Measurements from ENCODE around the gene FAM174C.

FAM174C gene

DNA sequence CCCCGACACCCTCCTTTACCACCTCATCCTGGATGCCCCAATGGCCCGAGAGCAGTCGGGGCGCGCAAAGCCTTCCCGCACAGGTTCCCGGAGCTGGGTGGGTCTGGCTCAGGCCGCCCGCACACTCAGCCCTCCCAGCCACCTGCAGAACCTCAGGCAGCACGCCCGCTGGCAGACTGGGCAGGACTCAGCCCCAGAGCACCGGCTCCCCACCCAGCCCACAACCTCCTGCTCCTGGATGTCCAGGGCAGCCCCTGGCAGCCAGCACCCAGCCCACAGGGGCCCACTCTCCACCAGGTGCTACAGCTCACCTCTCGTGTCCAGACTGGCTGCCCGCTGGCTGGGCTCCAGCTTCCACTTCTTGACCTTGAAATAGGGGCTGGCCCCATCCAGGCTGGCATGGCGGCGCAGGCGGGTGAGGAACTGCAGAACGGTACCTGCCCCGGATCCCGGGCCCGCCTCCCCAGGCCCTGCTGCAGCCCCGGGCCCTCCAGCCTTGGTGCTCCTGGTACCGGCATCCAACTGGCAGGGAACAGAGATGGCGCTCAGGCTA is 42.1 kb upstream of the FAM174C start:
- H3K4me3 ChIP-seq (ENCODE audit: low read depth, low read length), result no peak overlapping the region
- TF ChIP-seq, protein P1, sequence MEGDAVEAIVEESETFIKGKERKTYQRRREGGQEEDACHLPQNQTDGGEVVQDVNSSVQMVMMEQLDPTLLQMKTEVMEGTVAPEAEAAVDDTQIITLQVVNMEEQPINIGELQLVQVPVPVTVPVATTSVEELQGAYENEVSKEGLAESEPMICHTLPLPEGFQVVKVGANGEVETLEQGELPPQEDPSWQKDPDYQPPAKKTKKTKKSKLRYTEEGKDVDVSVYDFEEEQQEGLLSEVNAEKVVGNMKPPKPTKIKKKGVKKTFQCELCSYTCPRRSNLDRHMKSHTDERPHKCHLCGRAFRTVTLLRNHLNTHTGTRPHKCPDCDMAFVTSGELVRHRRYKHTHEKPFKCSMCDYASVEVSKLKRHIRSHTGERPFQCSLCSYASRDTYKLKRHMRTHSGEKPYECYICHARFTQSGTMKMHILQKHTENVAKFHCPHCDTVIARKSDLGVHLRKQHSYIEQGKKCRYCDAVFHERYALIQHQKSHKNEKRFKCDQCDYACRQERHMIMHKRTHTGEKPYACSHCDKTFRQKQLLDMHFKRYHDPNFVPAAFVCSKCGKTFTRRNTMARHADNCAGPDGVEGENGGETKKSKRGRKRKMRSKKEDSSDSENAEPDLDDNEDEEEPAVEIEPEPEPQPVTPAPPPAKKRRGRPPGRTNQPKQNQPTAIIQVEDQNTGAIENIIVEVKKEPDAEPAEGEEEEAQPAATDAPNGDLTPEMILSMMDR (IDR thresholded peaks at IDR 0.05; ENCODE audit: low read depth, low read length), result no peak
- in situ Hi-C loops (cut with HindIII; ENCODE audit: low sequenced_read_pairs), result no loop called here
- DNase-seq (ENCODE audit: low read depth, low spot score), result no peak

DNA sequence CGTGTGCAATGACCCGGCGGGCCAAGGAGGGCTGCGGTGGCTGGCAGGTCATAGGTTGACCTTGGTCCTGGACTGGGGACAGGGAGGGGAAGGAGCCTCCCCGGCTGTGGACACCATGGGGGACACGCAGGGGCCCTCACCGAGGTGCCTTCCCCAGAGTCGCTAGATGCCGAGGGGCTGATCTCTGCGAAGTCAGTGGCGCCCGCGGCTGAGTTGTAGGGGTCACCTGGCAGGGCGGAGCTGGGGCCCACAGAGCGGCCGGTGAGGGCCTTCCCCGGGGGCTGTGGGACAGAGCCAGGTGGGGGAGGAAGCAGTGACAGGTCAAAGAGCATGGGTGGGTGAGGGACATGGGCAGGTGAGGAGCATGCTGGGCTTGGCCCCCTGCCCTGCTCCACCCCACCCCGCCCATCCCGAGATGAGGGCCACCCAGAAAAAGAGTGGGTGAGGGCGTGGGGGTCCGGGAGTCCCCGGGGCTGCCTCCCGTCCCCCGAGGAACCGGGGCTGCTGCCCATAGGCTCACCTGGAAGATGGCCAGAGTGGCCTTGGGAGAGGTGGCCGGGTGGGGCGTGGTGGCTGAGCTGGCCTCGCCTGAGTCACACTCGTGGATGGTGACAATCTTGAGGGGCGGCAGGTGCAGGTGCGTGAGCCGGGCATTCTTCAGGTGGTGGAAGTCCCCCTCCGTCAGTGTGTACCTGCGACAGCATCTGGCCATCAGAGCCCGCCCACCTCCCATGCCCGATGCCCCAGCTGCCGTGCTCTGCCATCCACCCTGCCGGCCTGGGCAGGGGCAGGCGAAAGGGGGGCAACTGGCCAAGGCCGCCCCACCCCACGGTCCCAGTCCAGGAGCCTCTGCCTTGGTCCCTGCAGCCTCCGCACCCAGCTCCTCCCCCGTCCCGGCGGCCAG is 41.0 kb upstream of the FAM174C start:
- TF ChIP-seq, protein P1 (IDR thresholded peaks at IDR 0.05; ENCODE audit: low read depth, low read length), result no peak
- no peak overlapping the region for H3K4me3 ChIP-seq (ENCODE audit: low read depth, low read length)
- in situ Hi-C loops (cut with HindIII; ENCODE audit: low sequenced_read_pairs), result no loop called here
- no peak for DNase-seq (ENCODE audit: low read depth, low spot score)

DNA sequence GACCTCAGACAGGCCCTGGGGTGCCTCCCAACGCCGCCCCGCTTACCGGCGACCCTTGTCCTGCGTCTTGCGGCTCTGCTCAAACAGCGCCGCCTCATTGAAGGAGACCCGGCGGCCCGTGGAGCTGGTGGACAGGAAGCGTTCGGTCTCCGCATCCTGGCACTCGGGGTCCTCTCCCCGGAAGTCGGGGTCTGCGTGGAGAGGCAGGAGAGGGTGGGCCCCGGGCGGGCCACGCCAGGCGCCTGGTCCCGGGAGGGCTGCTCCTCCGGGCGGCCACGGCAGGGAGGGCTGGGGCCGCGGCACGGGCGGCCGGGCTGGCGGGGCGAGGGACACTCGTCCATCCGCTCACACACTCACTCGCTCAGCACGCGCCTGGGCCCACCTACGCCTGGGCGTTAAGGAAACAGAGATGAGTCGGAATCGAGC is 40.4 kb upstream of the FAM174C start:
- no peak for DNase-seq (ENCODE audit: low read depth, low spot score)
- no peak overlapping the region for H3K4me3 ChIP-seq (ENCODE audit: low read depth, low read length)
- TF ChIP-seq, protein P1 (IDR thresholded peaks at IDR 0.05; ENCODE audit: low read depth, low read length), result no peak
- in situ Hi-C loops (cut with HindIII; ENCODE audit: low sequenced_read_pairs), result no loop called here

DNA sequence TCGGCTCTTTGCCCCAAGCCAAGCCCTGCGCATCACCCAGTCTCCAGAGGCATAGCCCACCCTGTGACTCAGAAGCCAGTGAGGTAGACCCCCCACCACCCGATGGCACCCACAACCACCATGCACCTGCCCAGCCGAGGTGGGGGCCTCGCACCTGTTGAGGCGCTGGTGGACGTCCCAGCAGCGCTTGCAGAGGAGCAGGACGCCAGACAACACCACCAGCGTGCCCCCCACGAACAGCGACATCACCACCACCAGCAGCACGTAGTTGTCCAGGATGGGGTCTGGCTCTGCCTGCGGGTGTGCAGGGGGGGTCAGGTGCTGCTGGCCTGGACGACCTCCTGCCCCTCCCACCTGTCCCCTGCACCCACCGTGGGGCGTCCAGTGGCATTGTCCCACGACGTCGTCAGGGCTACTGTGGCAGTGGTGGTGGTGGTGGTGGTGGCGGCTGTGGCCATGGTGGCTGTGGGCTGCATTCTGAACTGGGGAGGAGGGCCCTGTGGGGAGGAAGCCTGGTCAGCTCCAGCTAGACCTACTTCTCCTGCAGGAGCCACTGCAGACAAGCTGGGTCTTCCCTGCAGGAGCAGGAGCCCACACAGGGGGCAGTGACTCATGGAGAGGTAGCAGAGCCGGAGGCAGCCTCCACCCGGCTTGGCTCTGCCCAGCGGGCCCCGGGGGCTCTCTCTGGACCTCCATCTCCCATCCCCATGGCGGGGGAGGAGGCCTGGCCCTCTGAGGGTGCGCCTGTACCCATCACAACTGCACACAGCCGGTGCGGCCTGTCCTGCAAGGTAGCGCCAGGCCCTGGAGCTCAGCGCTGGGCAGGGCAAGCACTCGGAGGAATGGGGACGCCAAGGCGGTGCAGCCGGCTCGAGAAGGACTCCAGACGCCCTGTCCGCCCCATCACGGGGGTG is 39.4 kb upstream of the FAM174C start:
- H3K4me3 ChIP-seq (ENCODE audit: low read depth, low read length), result peak overlapping the region; percentile 37
- TF ChIP-seq, protein P1 (IDR thresholded peaks at IDR 0.05; ENCODE audit: low read depth, low read length), result no peak
- in situ Hi-C loops (cut with HindIII; ENCODE audit: low sequenced_read_pairs), result no loop called here
- peak; percentile 61 for DNase-seq (ENCODE audit: low read depth, low spot score)

DNA sequence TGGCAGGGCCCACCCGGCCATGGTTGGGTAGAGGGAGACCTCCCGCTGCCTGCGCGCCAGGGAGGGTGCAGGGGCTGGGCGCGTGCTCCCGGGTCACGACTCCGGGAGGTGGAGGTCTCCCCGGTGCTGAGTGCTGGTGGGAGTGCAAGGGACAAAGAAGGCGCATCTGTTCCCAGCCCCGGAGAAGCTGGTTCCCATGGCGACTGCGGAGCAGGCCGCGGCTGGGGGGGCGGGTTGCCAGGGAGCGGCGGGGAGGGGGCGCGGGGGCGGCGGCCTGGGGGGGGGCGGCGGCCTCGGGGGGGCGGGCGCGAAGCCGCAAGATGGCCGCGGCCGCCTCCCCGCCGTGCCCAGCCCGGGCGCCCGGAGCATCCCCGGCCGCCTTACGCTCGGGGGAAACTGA is 38.8 kb upstream of the FAM174C start:
- in situ Hi-C loops (cut with HindIII; ENCODE audit: low sequenced_read_pairs), result no loop called here
- H3K4me3 ChIP-seq (ENCODE audit: low read depth, low read length), result peak overlapping the region; percentile 66
- TF ChIP-seq, protein P1 (IDR thresholded peaks at IDR 0.05; ENCODE audit: low read depth, low read length), result no peak

DNA sequence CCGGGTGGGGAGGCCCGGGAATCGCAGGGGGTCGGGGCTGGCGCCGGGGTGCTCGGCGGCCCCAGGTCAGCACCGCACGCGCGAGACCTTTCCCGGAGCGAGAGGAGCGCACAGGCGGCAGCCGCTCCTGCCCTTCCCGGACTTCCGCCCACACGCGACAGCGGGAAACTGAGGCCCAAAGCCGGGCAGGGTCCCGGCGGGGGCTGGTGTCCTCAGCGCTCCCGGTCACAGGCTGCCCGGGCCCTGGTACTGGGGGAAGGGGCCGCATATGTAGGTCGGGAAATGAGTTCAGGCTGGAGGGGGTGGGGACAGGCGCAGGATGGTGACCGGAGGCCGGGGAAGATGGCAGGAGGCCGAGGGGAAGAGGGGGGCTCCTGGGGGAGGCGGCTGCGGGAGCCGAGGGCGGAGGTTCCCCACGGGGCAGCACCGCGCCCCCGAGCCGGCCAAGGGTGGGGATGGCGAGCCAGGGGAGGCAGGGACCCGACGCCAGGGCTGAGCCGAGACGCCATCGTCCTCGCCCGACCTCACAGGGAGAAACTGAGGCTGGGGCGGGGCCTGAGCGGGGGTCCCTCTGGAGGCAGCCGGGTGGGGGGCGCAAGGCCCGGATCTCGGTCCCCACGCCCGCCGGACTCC is 38.2 kb upstream of the FAM174C start:
- DNase-seq (ENCODE audit: low read depth, low spot score), result no peak
- in situ Hi-C loops (cut with HindIII; ENCODE audit: low sequenced_read_pairs), result no loop called here
- TF ChIP-seq, protein P1 (IDR thresholded peaks at IDR 0.05; ENCODE audit: low read depth, low read length), result no peak
- peak overlapping the region; percentile 66 for H3K4me3 ChIP-seq (ENCODE audit: low read depth, low read length)

More for the DNA sequence above, 38.8 kb upstream of the FAM174C start:
- DNase-seq (ENCODE audit: low read depth, low spot score), result no peak
